Loucy (cell line): ENCODE results near the gene ANO7.

ENCODE experiments used
- H2AFZ ChIP-seq: fragments of 200-600 bp; sonication (generic); 2 replicates; pipeline ENCODE4 v1.6.0; 2016; ENCODE audit warnings: antibody characterized with exemption, mild to moderate bottlenecking, low read length, moderate library complexity
- H3F3A ChIP-seq: fragments of 200-600 bp; 2 replicates; pipeline ENCODE4 v1.6.0; 2016; ENCODE audit warnings: antibody characterized with exemption, low read depth, mild to moderate bottlenecking
- H3K27me3 ChIP-seq: fragments of 200-600 bp; sonication (generic); 2 replicates; pipeline ENCODE4 v1.6.1; 2014; ENCODE audit warnings: low read length, mild to moderate bottlenecking; ENCODE audit not compliant: insufficient read depth, poor library complexity, severe bottlenecking
- H3K36me3 ChIP-seq: fragments of 200-600 bp; sonication (generic); 2 replicates; pipeline ENCODE4 v1.6.1; 2016; ENCODE audit warnings: low read length; ENCODE audit not compliant: insufficient read depth
- H3K4me1 ChIP-seq: fragments of 200-600 bp; sonication (generic); 2 replicates; pipeline ENCODE4 v1.5.1; 2014; ENCODE audit warnings: low read length, mild to moderate bottlenecking; ENCODE audit not compliant: insufficient read depth, poor library complexity, severe bottlenecking
- H3K4me2 ChIP-seq: fragments of 200-600 bp; sonication (generic); 2 replicates; pipeline ENCODE4 v1.6.0; 2014; ENCODE audit warnings: antibody characterized with exemption, low read length, low read depth, mild to moderate bottlenecking; ENCODE audit not compliant: poor library complexity, severe bottlenecking
- H3K4me3 ChIP-seq: fragments of 200-600 bp; sonication (generic); 2 replicates; pipeline ENCODE4 v1.5.1; 2014; ENCODE audit warnings: low read length, mild to moderate bottlenecking, mixed read lengths; ENCODE audit not compliant: poor library complexity, severe bottlenecking
- H3K79me2 ChIP-seq: fragments of 200-600 bp; sonication (generic); 2 replicates; pipeline ENCODE4 v1.6.1; 2014; ENCODE audit warnings: low read length; ENCODE audit not compliant: insufficient read depth
- H3K9ac ChIP-seq: fragments of 200-600 bp; sonication (generic); 2 replicates; pipeline ENCODE4 v1.6.0; 2014; ENCODE audit warnings: mild to moderate bottlenecking, low read depth, low read length, moderate library complexity; ENCODE audit not compliant: poor library complexity, severe bottlenecking
- H3K9me2 ChIP-seq: fragments of 200-600 bp; sonication (generic); replicated peaks from 2 replicates; pipeline ENCODE4 v1.6.1; 2016; ENCODE audit warnings: low read depth, low read length, mixed read lengths
- H3K9me3 ChIP-seq: fragments of 200-600 bp; sonication (generic); 2 replicates; pipeline ENCODE4 v1.6.1; 2014; ENCODE audit warnings: mild to moderate bottlenecking, antibody characterized with exemption, low read length, low read depth; ENCODE audit not compliant: insufficient read depth
- H4K20me1 ChIP-seq: fragments of 200-600 bp; sonication (generic); 2 replicates; pipeline ENCODE4 v1.6.0; 2014; ENCODE audit warnings: antibody characterized with exemption, low read length, mild to moderate bottlenecking; ENCODE audit not compliant: insufficient read depth, poor library complexity, severe bottlenecking
- EZH2phosphoT487 ChIP-seq: fragments of 200-600 bp; IDR thresholded peaks from 2 replicates; pipeline ENCODE4 v1.6.1; 2018; ENCODE audit warnings: antibody characterized with exemption, mild to moderate bottlenecking, moderate library complexity, borderline replicate concordance
- TF ChIP-seq, protein P1 (sequence below): fragments of 200-600 bp; sonication (generic); conservative IDR thresholded peaks from 2 replicates; pipeline ENCODE4 v1.5.1; 2014; ENCODE audit warnings: mild to moderate bottlenecking, antibody characterized with exemption, low read length

Gene ANO7

GRCh38 chr2:241198381-241199279, 10.2 kb downstream of the ANO7 start:
- Histone ChIP-seq H3K27me3 (no peaks in the 10 kb centered on the region), H3K79me2 (no peaks in the 10 kb centered on the region), H3K36me3 (no peaks in the 10 kb centered on the region), H3K9me3 (no peaks in the 10 kb centered on the region), H4K20me1 (no peaks in the 10 kb centered on the region), H3K4me1 (no peaks in the 10 kb centered on the region), H3F3A (no peaks in the 10 kb centered on the region), H3K4me3 (no peak overlapping the region), H3K9ac (no peak overlapping the region), H2AFZ (no peak overlapping the region), H3K4me2 (no peak overlapping the region), H3K9me2 (no peaks in the 10 kb centered on the region)
- TF ChIP-seq, protein P1, sequence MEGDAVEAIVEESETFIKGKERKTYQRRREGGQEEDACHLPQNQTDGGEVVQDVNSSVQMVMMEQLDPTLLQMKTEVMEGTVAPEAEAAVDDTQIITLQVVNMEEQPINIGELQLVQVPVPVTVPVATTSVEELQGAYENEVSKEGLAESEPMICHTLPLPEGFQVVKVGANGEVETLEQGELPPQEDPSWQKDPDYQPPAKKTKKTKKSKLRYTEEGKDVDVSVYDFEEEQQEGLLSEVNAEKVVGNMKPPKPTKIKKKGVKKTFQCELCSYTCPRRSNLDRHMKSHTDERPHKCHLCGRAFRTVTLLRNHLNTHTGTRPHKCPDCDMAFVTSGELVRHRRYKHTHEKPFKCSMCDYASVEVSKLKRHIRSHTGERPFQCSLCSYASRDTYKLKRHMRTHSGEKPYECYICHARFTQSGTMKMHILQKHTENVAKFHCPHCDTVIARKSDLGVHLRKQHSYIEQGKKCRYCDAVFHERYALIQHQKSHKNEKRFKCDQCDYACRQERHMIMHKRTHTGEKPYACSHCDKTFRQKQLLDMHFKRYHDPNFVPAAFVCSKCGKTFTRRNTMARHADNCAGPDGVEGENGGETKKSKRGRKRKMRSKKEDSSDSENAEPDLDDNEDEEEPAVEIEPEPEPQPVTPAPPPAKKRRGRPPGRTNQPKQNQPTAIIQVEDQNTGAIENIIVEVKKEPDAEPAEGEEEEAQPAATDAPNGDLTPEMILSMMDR, result no peak
- no peak for TF ChIP-seq EZH2phosphoT487

- no peaks in the 10 kb centered on the region for H3F3A ChIP-seq
- no peaks in the 10 kb centered on the region for H3K9me3 ChIP-seq
- no peak overlapping the region for H3K4me2 ChIP-seq
- H3K4me3 ChIP-seq, result no peak overlapping the region
- TF ChIP-seq, protein P1, result no peak
- no peak for TF ChIP-seq EZH2phosphoT487
- H3K79me2 ChIP-seq, result no peaks in the 10 kb centered on the region
- no peaks in the 10 kb centered on the region for H3K9me2 ChIP-seq
- H3K4me1 ChIP-seq, result no peaks in the 10 kb centered on the region
- no peak overlapping the region for H3K9ac ChIP-seq
- no peaks in the 10 kb centered on the region for H3K27me3 ChIP-seq
- H2AFZ ChIP-seq, result no peak overlapping the region
- no peaks in the 10 kb centered on the region for H3K36me3 ChIP-seq
- H4K20me1 ChIP-seq, result no peaks in the 10 kb centered on the region
Measured at GRCh38 chr2:241199286-241199685, 10.8 kb downstream of the ANO7 start.

- no peaks in the 10 kb centered on the region for H3K36me3 ChIP-seq
- no peaks in the 10 kb centered on the region for H3F3A ChIP-seq
- H3K4me2 ChIP-seq, result no peak overlapping the region
- H4K20me1 ChIP-seq, result no peaks in the 10 kb centered on the region
- H3K4me1 ChIP-seq, result no peaks in the 10 kb centered on the region
- H3K4me3 ChIP-seq, result no peak overlapping the region
- no peaks in the 10 kb centered on the region for H3K9me3 ChIP-seq
- H3K9me2 ChIP-seq, result no peaks in the 10 kb centered on the region
- no peak overlapping the region for H2AFZ ChIP-seq
- H3K79me2 ChIP-seq, result no peaks in the 10 kb centered on the region
- TF ChIP-seq, protein P1, result no peak
- no peak for TF ChIP-seq EZH2phosphoT487
- no peak overlapping the region for H3K9ac ChIP-seq
- no peaks in the 10 kb centered on the region for H3K27me3 ChIP-seq
Measured at GRCh38 chr2:241199897-241200821, 11.7 kb downstream of the ANO7 start.
